HCT116 (cell line): ENCODE results near the gene ZBTB20. TPM values are rescaled to one million over a fixed set of nuclear protein-coding genes. Genes with fewer than 3 reads are reported as not detected.

ENCODE experiments used
- ATAC-seq: fragments of 200-7000 bp; cut with Tn5 transposase; 2 replicates; pipeline ENCODE4 v1.9.1; 2020; ENCODE audit warnings: mild to moderate bottlenecking, moderate library complexity
- BruUV-seq: library from RNA; stranded (reverse); fragments of 400-500 nt; replicated peaks from 2 replicates; lab custom pipeline; 2021; lab: Mats Ljungman, UMichigan
- CTCF ChIA-PET: fragments of 300-600 bp; sonication (Branson Sonifier 250); formaldehyde crosslinking; loops from one replicate; lab custom pipeline; 2021; ENCODE audit warnings: antibody characterized with exemption; lab: Charles Lee
- POLR2A ChIA-PET: fragments of 300-600, 350-600 bp; sonication (Branson Sonifier 250); formaldehyde crosslinking; loops from one replicate; lab custom pipeline; 2021; ENCODE audit warnings: antibody characterized with exemption; lab: Charles Lee
- RAD21 ChIA-PET, 2 experiments: fragments of 300-600 bp; sonication (Branson Sonifier 250); formaldehyde crosslinking; loops; one replicate each; lab custom pipeline; 2023; ENCODE audit warnings: low total read pairs in 2 of 2; ENCODE audit not compliant: uncharacterized antibody in 2 of 2, unreplicated experiment in 2 of 2, low non-redundant PET in 1 of 2; lab: Charles Lee
- DNase-seq: peaks from one replicate; pipeline ENCODE4 v3.0.0-alpha.2; 2010; ENCODE audit warnings: low read depth, low spot score
- H2AFZ ChIP-seq: fragments of 200-600 bp; shearing (Covaris generic), sonication (generic); 2 replicates; pipeline ENCODE4 v1.6.1; 2017; ENCODE audit warnings: low read depth, mixed run types, mixed read lengths, antibody characterized with exemption, low read length; ENCODE audit not compliant: poor library complexity, severe bottlenecking
- H3K27ac ChIP-seq: 2 replicates; pipeline ENCODE4 v1.5.1; 2012; ENCODE audit warnings: low read depth, low read length
- H3K27me3 ChIP-seq: fragments of 200-600 bp; sonication (generic); 2 replicates; pipeline ENCODE4 v1.6.1; 2016; ENCODE audit warnings: mixed run types, low read length, mixed read lengths; ENCODE audit not compliant: insufficient read depth
- H3K36me3 ChIP-seq, 2 experiments: fragments of 200-500 bp in 1 of 2; fragments of 200-600 bp in 1 of 2; sonication (Bioruptor generic) in 1 of 2; sonication (generic) in 1 of 2; 2 replicates each; pipeline versions ENCODE4 v1.5.1 to v1.6.1; 2014 to 2016; ENCODE audit warnings: low read length in 2 of 2, inconsistent platforms in 1 of 2, mixed read lengths in 1 of 2, mixed run types in 1 of 2; ENCODE audit not compliant: insufficient read depth in 2 of 2, control insufficient read depth in 1 of 2
- H3K4me1 ChIP-seq, 2 experiments: fragments of 200-600 bp in 1 of 2; sonication (generic) in 1 of 2; 2 replicates each; pipeline versions ENCODE4 v1.5.1 to v1.6.1; 2012 to 2017; ENCODE audit warnings: low read length in 2 of 2, inconsistent platforms in 1 of 2, mild to moderate bottlenecking in 1 of 2, mixed read lengths in 1 of 2, mixed run types in 1 of 2, moderate library complexity in 1 of 2; ENCODE audit not compliant: insufficient read depth in 2 of 2, control insufficient read depth in 1 of 2
- H3K4me2 ChIP-seq: fragments of 200-600 bp; sonication (generic); 2 replicates; pipeline ENCODE4 v1.6.1; 2017; ENCODE audit warnings: mixed run types, low read length, mixed read lengths
- H3K4me3 ChIP-seq, 2 experiments: fragments of 200-600 bp in 1 of 2; sonication (generic) in 1 of 2; replicated peaks in 1 of 2; 2 replicates each; pipeline ENCODE4 v1.5.1; 2011 to 2016; ENCODE audit warnings: low read length in 2 of 2, control low read depth in 1 of 2, low read depth in 1 of 2, mild to moderate bottlenecking in 1 of 2, mixed read lengths in 1 of 2, mixed run types in 1 of 2
- H3K79me2 ChIP-seq: fragments of 200-600 bp; sonication (generic); 2 replicates; pipeline ENCODE4 v1.6.1; 2017; ENCODE audit warnings: mild to moderate bottlenecking, mixed run types, low read length, moderate library complexity, mixed read lengths; ENCODE audit not compliant: insufficient read depth
- H3K9ac ChIP-seq: fragments of 200-600 bp; sonication (generic); 2 replicates; pipeline ENCODE4 v1.6.1; 2016; ENCODE audit warnings: low read length, mixed read lengths
- H3K9me2 ChIP-seq: fragments of 200-600 bp; sonication (generic), shearing (Covaris generic); 2 replicates; pipeline ENCODE4 v1.6.1; 2017; ENCODE audit warnings: mixed run types, mild to moderate bottlenecking, moderate library complexity; ENCODE audit not compliant: insufficient read depth
- H3K9me3 ChIP-seq, 2 experiments: fragments of 200-500 bp in 1 of 2; fragments of 200-600 bp in 1 of 2; sonication (Bioruptor generic) in 1 of 2; sonication (generic) in 1 of 2; 2 replicates each; pipeline ENCODE4 v1.6.1; 2014 to 2017; ENCODE audit warnings: low read length in 2 of 2, mixed read lengths in 2 of 2, inconsistent platforms in 1 of 2, low read depth in 1 of 2, mild to moderate bottlenecking in 1 of 2, mixed run types in 1 of 2, moderate library complexity in 1 of 2; ENCODE audit not compliant: control insufficient read depth in 1 of 2, insufficient read depth in 1 of 2
- H4K20me1 ChIP-seq: fragments of 200-600 bp; sonication (generic), shearing (Covaris generic); 2 replicates; pipeline ENCODE4 v1.6.1; 2017; ENCODE audit warnings: mixed run types, mild to moderate bottlenecking, moderate library complexity; ENCODE audit not compliant: insufficient read depth
- CEBPB ChIP-seq: IDR thresholded peaks from 2 replicates; pipeline ENCODE4 v1.6.1; 2012; ENCODE audit warnings: low read depth
- CTCF ChIP-seq, 3 experiments: fragments of 200-600 bp in 1 of 3; sonication (generic) in 1 of 3; IDR thresholded peaks in 2 of 3; conservative IDR thresholded peaks in 1 of 3; 2 replicates each; pipeline ENCODE4 v1.5.1; 2012 to 2017; ENCODE audit warnings: low read depth in 2 of 3, low read length in 2 of 3, antibody characterized with exemption in 1 of 3, borderline replicate concordance in 1 of 3, control low read depth in 1 of 3, mild to moderate bottlenecking in 1 of 3, mixed read lengths in 1 of 3, mixed run types in 1 of 3, moderate library complexity in 1 of 3; ENCODE audit not compliant: insufficient read depth in 1 of 3
- ELF1 ChIP-seq: IDR thresholded peaks from 2 replicates; pipeline ENCODE4 v1.6.1; 2012; ENCODE audit warnings: low read depth, borderline replicate concordance
- FOSL1 ChIP-seq: IDR thresholded peaks from 2 replicates; pipeline ENCODE4 v1.6.1; 2012; ENCODE audit warnings: low read depth
- JUND ChIP-seq: IDR thresholded peaks from 2 replicates; pipeline ENCODE4 v1.6.1; 2012
- POLR2AphosphoS5 ChIP-seq: IDR thresholded peaks from 2 replicates; pipeline ENCODE4 v1.6.1; 2011; ENCODE audit warnings: mild to moderate bottlenecking, low read depth, low read length, moderate library complexity
- RAD21 ChIP-seq: IDR thresholded peaks from 2 replicates; pipeline ENCODE4 v1.6.1; 2012; ENCODE audit warnings: low read depth, mild to moderate bottlenecking
- REST ChIP-seq: IDR thresholded peaks from 2 replicates; pipeline ENCODE4 v1.6.1; 2012; ENCODE audit warnings: low read depth
- ZBTB33 ChIP-seq: IDR thresholded peaks from 2 replicates; pipeline ENCODE4 v1.6.1; 2011; ENCODE audit warnings: mild to moderate bottlenecking, low read length, moderate library complexity; ENCODE audit not compliant: insufficient replicate concordance; ENCODE audit errors: extremely low read depth
- ZNF274 ChIP-seq: fragments of 200-500 bp; sonication (Bioruptor generic); IDR thresholded peaks from 2 replicates; pipeline ENCODE4 v1.6.1; 2014; ENCODE audit warnings: mild to moderate bottlenecking, low read depth, low read length, inconsistent platforms
- intact Hi-C: fragments of 100-400 bp; cut with micrococcal nuclease; formaldehyde crosslinking; loops from 2 replicates; pipeline ENCODE4 v1.10.0; 2022
- total RNA-seq: library from RNA; stranded (reverse); gene quantifications from one replicate; pipeline ENCODE4 v1.2.1, GENCODE V29; 2021; ENCODE audit not compliant: unreplicated experiment

ZBTB20 gene
- total RNA-seq, 1 experiment from 2014 or later: 42.1 TPM

GRCh38 chr3:114983248-114983647, 163.8 kb downstream of the ZBTB20 start:
- intact Hi-C loops: no loop called here
- H3K9ac ChIP-seq: no peak overlapping the region
- no peaks in the 10 kb centered on the region for H4K20me1 ChIP-seq
- H3K27ac ChIP-seq: no peak overlapping the region
- no peak overlapping the region for H2AFZ ChIP-seq
- no TSS peak for BruUV-seq
- ChIA-PET CTCF (no interaction called here), RAD21 (no interaction called here), POLR2A (no interaction called here)
- no peaks in the 10 kb centered on the region for H3K4me1 ChIP-seq
- H3K9me2 ChIP-seq: no peaks in the 10 kb centered on the region; the same call in 1 of the 2 replicates
- H3K4me2 ChIP-seq: no peak overlapping the region
- no peak overlapping the region for H3K4me3 ChIP-seq
- no peak for DNase-seq
- no peaks in the 10 kb centered on the region for H3K27me3 ChIP-seq
- no peaks in the 10 kb centered on the region for H3K9me3 ChIP-seq
- H3K79me2 ChIP-seq: no peaks in the 10 kb centered on the region
- no peak for TF ChIP-seq ZNF274
- TF ChIP-seq RAD21: no peak
- TF ChIP-seq REST: no peak
- TF ChIP-seq CEBPB: no peak
- TF ChIP-seq JUND: no peak
- no peak for TF ChIP-seq FOSL1
- TF ChIP-seq ZBTB33: no peak
- TF ChIP-seq ELF1: no peak
- TF ChIP-seq CTCF (IDR thresholded peaks at IDR 0.05 in 2 of 3, conservative IDR thresholded peaks at IDR 0.05 in 1 of 3; ENCODE audit: borderline replicate concordance in 1 of 3, insufficient read depth in 1 of 3, low read depth in 2 of 3, low read length in 2 of 3): no peak
- TF ChIP-seq POLR2AphosphoS5: no peak
- H3K36me3 ChIP-seq: no peaks in the 10 kb centered on the region
- no peak for ATAC-seq
